Testis (tissue), 2 donors: Measurements from ENCODE around the gene NAALADL1.

Source experiments
- POLR2A ChIP-seq: fragments of 450-650 bp; IDR thresholded peaks from one replicate; pipeline ENCODE4 v1.6.1; 2017; ENCODE audit warnings: antibody characterized with exemption, mild to moderate bottlenecking, moderate library complexity
- TF ChIP-seq, protein P1 (sequence below), 3 experiments: fragments of 450-650 bp in 2 of 3; fragments of 200-600 bp in 1 of 3; sonication (generic) in 1 of 3; IDR thresholded peaks; one replicate each; pipeline ENCODE4 v1.5.1; 2016 to 2019; ENCODE audit warnings: antibody characterized with exemption in 3 of 3, mild to moderate bottlenecking in 2 of 3, moderate library complexity in 1 of 3

DNA sequence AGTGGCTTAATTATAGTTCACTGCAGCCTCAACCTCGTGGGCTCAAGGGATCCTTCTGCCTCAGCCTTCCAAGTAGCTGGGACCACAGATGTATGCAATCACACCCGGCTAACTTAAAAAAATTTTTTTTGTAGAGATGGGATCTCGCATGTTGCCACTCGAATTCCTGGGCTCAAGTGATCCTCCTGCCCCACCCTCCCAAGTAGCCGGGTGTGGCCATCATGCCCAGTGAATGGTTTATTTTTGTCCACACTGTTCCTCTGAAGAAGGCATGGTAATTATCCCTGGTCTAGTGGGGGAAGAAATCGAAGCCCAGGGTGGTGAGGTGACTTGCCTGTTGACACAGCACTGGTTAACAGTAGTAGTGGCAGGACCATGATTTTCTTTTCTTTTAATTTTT lies 15.5 kb downstream of the NAALADL1 start:
- TF ChIP-seq, protein P1, sequence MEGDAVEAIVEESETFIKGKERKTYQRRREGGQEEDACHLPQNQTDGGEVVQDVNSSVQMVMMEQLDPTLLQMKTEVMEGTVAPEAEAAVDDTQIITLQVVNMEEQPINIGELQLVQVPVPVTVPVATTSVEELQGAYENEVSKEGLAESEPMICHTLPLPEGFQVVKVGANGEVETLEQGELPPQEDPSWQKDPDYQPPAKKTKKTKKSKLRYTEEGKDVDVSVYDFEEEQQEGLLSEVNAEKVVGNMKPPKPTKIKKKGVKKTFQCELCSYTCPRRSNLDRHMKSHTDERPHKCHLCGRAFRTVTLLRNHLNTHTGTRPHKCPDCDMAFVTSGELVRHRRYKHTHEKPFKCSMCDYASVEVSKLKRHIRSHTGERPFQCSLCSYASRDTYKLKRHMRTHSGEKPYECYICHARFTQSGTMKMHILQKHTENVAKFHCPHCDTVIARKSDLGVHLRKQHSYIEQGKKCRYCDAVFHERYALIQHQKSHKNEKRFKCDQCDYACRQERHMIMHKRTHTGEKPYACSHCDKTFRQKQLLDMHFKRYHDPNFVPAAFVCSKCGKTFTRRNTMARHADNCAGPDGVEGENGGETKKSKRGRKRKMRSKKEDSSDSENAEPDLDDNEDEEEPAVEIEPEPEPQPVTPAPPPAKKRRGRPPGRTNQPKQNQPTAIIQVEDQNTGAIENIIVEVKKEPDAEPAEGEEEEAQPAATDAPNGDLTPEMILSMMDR (IDR thresholded peaks at IDR 0.05) = no peak
- TF ChIP-seq POLR2A = no peak
